ENCODE results near the gene PHC1. TPM values are rescaled to one million over a fixed set of nuclear protein-coding genes. Genes with fewer than 3 reads are reported as not detected.

PHC1 gene
- polyA plus RNA-seq, 1 donor (not counting 4 experiments of a cell fraction or from before 2014, with no cell fraction given), result 11.0 TPM

GRCh38 chr12:8876887-8877286 lies 37.4 kb upstream of the PHC1 start:
- Histone ChIP-seq H3K9ac (ENCODE audit: control insufficient read depth, extremely low read depth, insufficient read depth, low read length) (no peak overlapping the region), H3K79me2 (ENCODE audit: control insufficient read depth, insufficient read depth, low read length) (no peaks in the 10 kb centered on the region), H3K36me3 (ENCODE audit: control insufficient read depth in 2 of 2, extremely low read depth in 1 of 2, insufficient read depth in 2 of 2, low read length in 2 of 2) (peaks cover 0 to 3% of the 10 kb centered on the region in 2 experiments), H3K4me2 (ENCODE audit: control insufficient read depth, extremely low read depth, insufficient read depth, low read depth, low read length) (no peak overlapping the region), H3K4me3 (ENCODE audit: control insufficient read depth in 2 of 3, extremely low read depth in 1 of 3, insufficient read depth in 2 of 3, low read depth in 1 of 3, low read length in 3 of 3) (no peak overlapping the region), H3K9me1 (ENCODE audit: control insufficient read depth, extremely low read depth, insufficient read depth, low read length) (no peaks in the 10 kb centered on the region), H3K27ac (ENCODE audit: control insufficient read depth, insufficient read depth, low read length) (no peak overlapping the region), H4K20me1 (ENCODE audit: control insufficient read depth, extremely low read depth, insufficient read depth, low read length) (no peaks in the 10 kb centered on the region), H2AFZ (ENCODE audit: control insufficient read depth, low read length) (no peak overlapping the region), H3K4me1 (ENCODE audit: control insufficient read depth, extremely low read depth, insufficient read depth, low read length) (no peaks in the 10 kb centered on the region), H3K9me3 (ENCODE audit: control insufficient read depth, low read depth, low read length) (no peaks in the 10 kb centered on the region), H3K27me3 (ENCODE audit: control insufficient read depth, extremely low read depth, insufficient read depth, low read length) (no peaks in the 10 kb centered on the region)
- FAIRE-seq, result no peak
- dilution Hi-C loops (cut with MboI; ENCODE audit: extremely low pct_ligation_motif_present, low sequenced_read_pairs), result no loop called here
- no peak for TF ChIP-seq EZH2 (IDR thresholded peaks at IDR 0.05; ENCODE audit: low read length)
- TF ChIP-seq CTCF (optimal IDR thresholded peaks at IDR 0.05 in 1 of 3, IDR thresholded peaks at IDR 0.05 in 1 of 3, conservative IDR thresholded peaks at IDR 0.05 in 1 of 3; ENCODE audit: extremely low read depth in 1 of 3, insufficient read depth in 2 of 3, low read length in 3 of 3), result no peak
- DNase-seq (ENCODE audit: low read depth, low spot score), result no peak

- no peaks in the 10 kb centered on the region for H3K9me1 ChIP-seq (ENCODE audit: control insufficient read depth, extremely low read depth, insufficient read depth, low read length)
- H3K9me3 ChIP-seq (ENCODE audit: control insufficient read depth, low read depth, low read length), result no peaks in the 10 kb centered on the region
- no peaks in the 10 kb centered on the region for H3K4me1 ChIP-seq (ENCODE audit: control insufficient read depth, extremely low read depth, insufficient read depth, low read length)
- dilution Hi-C loops (cut with MboI; ENCODE audit: extremely low pct_ligation_motif_present, low sequenced_read_pairs), result no loop called here
- no peaks in the 10 kb centered on the region for H3K27me3 ChIP-seq (ENCODE audit: control insufficient read depth, extremely low read depth, insufficient read depth, low read length)
- no peaks in the 10 kb centered on the region for H4K20me1 ChIP-seq (ENCODE audit: control insufficient read depth, extremely low read depth, insufficient read depth, low read length)
- no peak overlapping the region for H3K4me2 ChIP-seq (ENCODE audit: control insufficient read depth, extremely low read depth, insufficient read depth, low read depth, low read length)
- H2AFZ ChIP-seq (ENCODE audit: control insufficient read depth, low read length), result no peak overlapping the region
- H3K27ac ChIP-seq (ENCODE audit: control insufficient read depth, insufficient read depth, low read length), result no peak overlapping the region
- no peaks in the 10 kb centered on the region for H3K79me2 ChIP-seq (ENCODE audit: control insufficient read depth, insufficient read depth, low read length)
- no peaks in the 10 kb centered on the region for H3K36me3 ChIP-seq (ENCODE audit: control insufficient read depth in 2 of 2, extremely low read depth in 1 of 2, insufficient read depth in 2 of 2, low read length in 2 of 2)
- no peak for FAIRE-seq
- H3K4me3 ChIP-seq (ENCODE audit: control insufficient read depth in 2 of 3, extremely low read depth in 1 of 3, insufficient read depth in 2 of 3, low read depth in 1 of 3, low read length in 3 of 3), result no peak overlapping the region
- DNase-seq (ENCODE audit: low read depth, low spot score), result no peak
- no peak overlapping the region for H3K9ac ChIP-seq (ENCODE audit: control insufficient read depth, extremely low read depth, insufficient read depth, low read length)
- no peak for TF ChIP-seq CTCF (optimal IDR thresholded peaks at IDR 0.05 in 1 of 3, IDR thresholded peaks at IDR 0.05 in 1 of 3, conservative IDR thresholded peaks at IDR 0.05 in 1 of 3; ENCODE audit: extremely low read depth in 1 of 3, insufficient read depth in 2 of 3, low read length in 3 of 3)
- no peak for TF ChIP-seq EZH2 (IDR thresholded peaks at IDR 0.05; ENCODE audit: low read length)
Observed at GRCh38 chr12:8886502-8887284, 27.6 kb upstream of the PHC1 start.

Data from keratinocyte (primary cell).